GM18909 (cell line): ENCODE results near the gene KCNC3.
A peak's percentile ranks its signal among the peaks of the same experiment; 100 is the strongest.
"Not testable (repeated sequence)": the region's sequence is repeated elsewhere in the genome, so short reads cannot be mapped to it uniquely, and the experiment has no call there.

Experiments used
- ATAC-seq: cut with Tn5 transposase; IDR thresholded peaks from one replicate; pipeline ENCODE4 v1.9.1; 2021; ENCODE audit warnings: mild to moderate bottlenecking; ENCODE audit not compliant: unreplicated experiment, poor library complexity

Gene KCNC3

GRCh38 chr19:50356691-50357177 lies 27.6 kb upstream of the KCNC3 start:
- no peak for ATAC-seq

GRCh38 chr19:50353487-50353880 lies 24.3 kb upstream of the KCNC3 start:
- ATAC-seq, result not testable (repeated sequence)

GRCh38 chr19:50352242-50352641 lies 23.1 kb upstream of the KCNC3 start:
- no peak for ATAC-seq

GRCh38 chr19:50349277-50350057 lies 20.3 kb upstream of the KCNC3 start:
- no peak for ATAC-seq

GRCh38 chr19:50347089-50347581 lies 18.0 kb upstream of the KCNC3 start:
- not testable (repeated sequence) for ATAC-seq

- no peak for ATAC-seq
Measured at GRCh38 chr19:50344661-50345318, 15.6 kb upstream of the KCNC3 start.

- ATAC-seq, result no peak
Measured at GRCh38 chr19:50341091-50341564, 12.0 kb upstream of the KCNC3 start.

GRCh38 chr19:50340331-50340730 lies 11.2 kb upstream of the KCNC3 start:
- no peak for ATAC-seq

GRCh38 chr19:50337031-50337430 lies 7.9 kb upstream of the KCNC3 start:
- not testable (repeated sequence) for ATAC-seq

- ATAC-seq, result no peak
Measured at GRCh38 chr19:50334741-50335421, 5.7 kb upstream of the KCNC3 start.

GRCh38 chr19:50333737-50334617 lies 4.8 kb upstream of the KCNC3 start:
- peak; percentile 29 for ATAC-seq

GRCh38 chr19:50333235-50333736 lies 4.1 kb upstream of the KCNC3 start:
- peak; percentile 54 for ATAC-seq

GRCh38 chr19:50332244-50333038 lies 3.3 kb upstream of the KCNC3 start:
- ATAC-seq, result no peak

GRCh38 chr19:50331994-50332243 lies 2.7 kb upstream of the KCNC3 start:
- ATAC-seq, result no peak

GRCh38 chr19:50331221-50331993 lies 2.2 kb upstream of the KCNC3 start:
- ATAC-seq, result no peak

- ATAC-seq, result no peak
Measured at GRCh38 chr19:50330365-50331078, 1.3 kb upstream of the KCNC3 start.

- not testable (repeated sequence) for ATAC-seq
Measured at GRCh38 chr19:50329926-50330294, 733 bp upstream of the KCNC3 start.

GRCh38 chr19:50328873-50329145 lies 368 bp downstream of the KCNC3 start:
- ATAC-seq, result peak; percentile 16
